Stimulated activated CD4-positive, alpha-beta T cell treated with anti-CD3 and anti-CD28 coated beads, Interleukin-2, amount 100 ng/mL, for 4 hours (primary cell): ENCODE measurements around the gene LENG8.
"Not testable (repeated sequence)": the region's sequence is repeated elsewhere in the genome, so short reads cannot be mapped to it uniquely, and the experiment has no call there.

Experiments used
- DNase-seq: peaks from one replicate; pipeline ENCODE4 v3.0.0-alpha.2; 2020; ENCODE audit warnings: low read depth

LENG8 gene

GRCh38 chr19:54444737-54445136, 4.3 kb upstream of the LENG8 start:
- no peak for DNase-seq

- not testable (repeated sequence) for DNase-seq
Observed at GRCh38 chr19:54446349-54446748, 2.6 kb upstream of the LENG8 start.

GRCh38 chr19:54448040-54448773, 792 bp upstream of the LENG8 start:
- DNase-seq: no peak

GRCh38 chr19:54449701-54450069, 686 bp downstream of the LENG8 start:
- DNase-seq: no peak

DNA sequence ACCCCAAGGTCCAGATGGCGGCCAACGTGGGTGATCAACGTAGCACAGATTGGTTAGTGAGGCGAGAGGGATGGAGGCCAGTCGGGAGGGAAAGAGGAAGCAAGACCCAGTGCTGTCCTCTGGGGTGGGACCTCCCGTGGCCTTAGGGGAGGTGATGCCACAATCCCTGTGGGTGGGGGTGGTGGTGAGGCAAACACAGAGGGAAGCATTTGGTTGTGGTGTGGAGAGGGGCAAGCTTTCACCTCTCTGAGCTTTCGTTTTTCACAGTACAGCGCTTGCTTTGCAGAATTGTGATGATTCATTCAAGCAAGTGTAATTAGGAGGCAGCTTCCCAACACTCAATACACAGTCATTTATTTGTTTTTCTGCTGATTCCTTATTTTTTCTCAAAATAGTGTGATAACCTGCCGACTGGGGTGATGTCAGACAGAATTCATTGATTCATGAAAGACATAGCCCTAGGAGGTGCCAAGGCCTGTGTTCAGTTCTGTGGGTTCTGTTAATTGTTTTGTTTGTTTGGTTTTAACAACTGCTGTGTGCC, 2.4 kb downstream of the LENG8 start:
- DNase-seq: no peak

- no peak for DNase-seq
Observed at GRCh38 chr19:54451997-54452396, 3.0 kb downstream of the LENG8 start.

DNA sequence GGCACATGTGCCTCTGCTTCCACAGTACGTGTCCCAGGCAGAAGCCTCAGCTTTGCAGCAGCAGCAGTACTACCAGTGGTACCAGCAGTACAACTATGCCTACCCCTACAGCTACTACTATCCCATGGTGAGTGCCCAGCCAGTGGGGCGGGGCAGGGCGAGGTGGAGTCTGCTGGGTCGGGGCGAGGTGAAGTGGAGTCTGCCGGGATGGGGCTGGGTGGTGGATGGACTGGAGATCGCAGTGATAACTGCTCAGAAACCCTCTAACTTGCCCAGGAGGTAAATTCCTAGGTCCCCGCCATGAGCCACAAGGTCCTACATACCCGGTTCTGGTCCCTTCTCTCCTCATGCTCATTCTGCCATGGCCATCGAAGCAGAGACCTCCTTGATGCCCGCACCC, 3.6 kb downstream of the LENG8 start:
- no peak for DNase-seq

GRCh38 chr19:54453921-54454780, 5.2 kb downstream of the LENG8 start:
- DNase-seq: no peak

- DNase-seq: no peak
Observed at GRCh38 chr19:54454781-54455675, 6.0 kb downstream of the LENG8 start.

GRCh38 chr19:54455786-54456422, 6.9 kb downstream of the LENG8 start:
- no peak for DNase-seq

DNA sequence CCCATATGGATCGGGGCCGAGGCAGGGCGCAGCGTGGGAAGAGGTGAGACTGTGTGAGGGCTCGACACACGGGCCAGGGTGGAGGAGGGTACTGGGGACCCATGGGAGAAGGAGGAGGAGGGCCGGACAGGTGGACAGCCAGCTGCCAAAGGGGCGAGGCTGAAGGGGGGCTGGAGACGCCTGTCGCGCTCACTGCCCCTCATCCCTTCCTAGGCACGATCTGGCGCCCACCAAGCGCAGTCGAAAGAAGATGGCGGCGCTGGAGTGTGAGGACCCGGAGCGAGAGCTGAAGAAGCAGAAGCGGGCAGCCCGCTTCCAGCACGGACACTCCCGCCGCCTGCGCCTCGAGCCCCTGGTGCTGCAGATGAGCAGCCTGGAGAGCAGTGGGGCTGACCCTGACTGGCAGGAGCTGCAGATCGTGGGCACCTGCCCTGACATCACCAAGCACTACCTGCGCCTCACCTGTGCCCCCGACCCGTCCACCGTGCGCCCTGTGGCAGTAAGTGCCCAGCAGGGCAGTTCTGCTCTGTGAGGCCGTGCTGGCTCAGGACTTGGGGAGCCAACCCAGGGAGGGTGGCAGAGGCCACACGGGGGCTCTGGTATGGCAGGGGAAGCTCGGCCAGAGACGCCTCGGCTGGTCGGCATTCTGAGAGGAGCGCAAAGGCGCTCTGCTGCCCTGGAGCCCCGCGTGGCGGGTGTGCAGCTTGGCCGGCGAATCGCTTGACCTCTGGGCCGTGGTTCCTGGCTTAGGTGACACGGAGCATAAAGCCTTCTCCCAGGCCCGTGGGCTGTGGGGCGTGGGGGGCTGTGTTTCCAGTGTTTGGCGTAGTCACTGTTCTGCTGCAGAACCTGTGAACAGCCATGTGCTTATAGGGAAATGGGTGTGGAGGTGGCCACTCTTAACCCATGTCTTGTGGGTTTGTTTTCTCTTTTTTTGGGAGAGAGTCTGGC, 7.7 kb downstream of the LENG8 start:
- DNase-seq: no peak

- DNase-seq: no peak
Observed at GRCh38 chr19:54457773-54458647, 9.0 kb downstream of the LENG8 start.

- DNase-seq: no peak
Observed at GRCh38 chr19:54458648-54459281, 9.8 kb downstream of the LENG8 start.

DNA sequence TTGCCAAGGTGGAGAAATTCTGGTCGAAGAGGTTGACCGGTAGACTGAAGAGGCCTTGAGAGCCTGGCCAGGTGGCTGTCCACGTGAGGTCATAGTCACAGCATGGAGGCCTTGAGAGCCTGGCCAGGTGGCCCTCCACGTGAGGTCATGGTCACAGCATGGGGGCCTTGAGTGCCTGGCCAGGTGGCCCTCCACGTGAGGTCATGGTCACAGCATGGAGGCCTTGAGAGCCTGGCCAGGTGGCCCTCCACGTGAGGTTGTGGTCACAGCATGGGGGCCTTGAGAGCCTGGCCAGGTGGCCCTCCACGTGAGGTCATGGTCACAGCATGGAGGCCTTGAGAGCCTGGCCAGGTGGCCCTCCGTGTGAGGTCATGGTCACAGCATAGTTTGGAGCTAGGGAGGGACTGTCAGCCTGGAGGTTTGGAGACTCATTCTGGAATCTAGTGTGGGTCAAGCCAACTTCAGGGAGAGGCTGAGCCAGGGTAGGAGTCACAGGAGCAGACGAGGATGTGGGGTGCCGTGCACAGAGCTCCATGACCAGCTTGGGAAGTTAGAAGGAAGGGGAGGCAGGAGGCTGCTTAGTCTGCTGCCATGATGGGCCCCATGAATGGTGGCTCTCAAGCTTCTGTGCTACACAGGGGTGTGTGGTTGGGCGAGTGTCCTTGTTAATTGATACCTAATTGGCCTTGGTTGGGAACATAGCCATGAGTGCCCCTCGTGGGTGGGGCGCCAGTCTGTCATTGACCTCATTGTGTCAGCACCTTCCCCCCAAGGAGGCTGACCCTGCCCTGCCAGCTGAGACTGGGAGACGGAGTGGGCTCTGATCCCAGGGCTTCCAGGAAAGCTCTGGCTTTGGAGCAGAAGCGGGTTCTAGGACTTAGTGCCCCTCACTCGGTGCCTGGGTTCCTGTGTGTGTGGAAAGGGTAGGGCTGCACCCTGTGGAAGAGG, 10.6 kb downstream of the LENG8 start:
- DNase-seq: no peak

GRCh38 chr19:54460230-54461005, 11.4 kb downstream of the LENG8 start:
- no peak for DNase-seq

GRCh38 chr19:54461210-54461609, 12.2 kb downstream of the LENG8 start:
- DNase-seq: no peak

- DNase-seq: no peak
Observed at GRCh38 chr19:54461613-54462012, 12.6 kb downstream of the LENG8 start.
